SHP77 (cell line): Measurements from ENCODE around the gene CCL5.

Source experiments
- DNase-seq, 2 experiments: peaks; one replicate each; lab custom pipeline; 2025; lab: John Stamatoyannopoulos, UW

CCL5 gene

DNA sequence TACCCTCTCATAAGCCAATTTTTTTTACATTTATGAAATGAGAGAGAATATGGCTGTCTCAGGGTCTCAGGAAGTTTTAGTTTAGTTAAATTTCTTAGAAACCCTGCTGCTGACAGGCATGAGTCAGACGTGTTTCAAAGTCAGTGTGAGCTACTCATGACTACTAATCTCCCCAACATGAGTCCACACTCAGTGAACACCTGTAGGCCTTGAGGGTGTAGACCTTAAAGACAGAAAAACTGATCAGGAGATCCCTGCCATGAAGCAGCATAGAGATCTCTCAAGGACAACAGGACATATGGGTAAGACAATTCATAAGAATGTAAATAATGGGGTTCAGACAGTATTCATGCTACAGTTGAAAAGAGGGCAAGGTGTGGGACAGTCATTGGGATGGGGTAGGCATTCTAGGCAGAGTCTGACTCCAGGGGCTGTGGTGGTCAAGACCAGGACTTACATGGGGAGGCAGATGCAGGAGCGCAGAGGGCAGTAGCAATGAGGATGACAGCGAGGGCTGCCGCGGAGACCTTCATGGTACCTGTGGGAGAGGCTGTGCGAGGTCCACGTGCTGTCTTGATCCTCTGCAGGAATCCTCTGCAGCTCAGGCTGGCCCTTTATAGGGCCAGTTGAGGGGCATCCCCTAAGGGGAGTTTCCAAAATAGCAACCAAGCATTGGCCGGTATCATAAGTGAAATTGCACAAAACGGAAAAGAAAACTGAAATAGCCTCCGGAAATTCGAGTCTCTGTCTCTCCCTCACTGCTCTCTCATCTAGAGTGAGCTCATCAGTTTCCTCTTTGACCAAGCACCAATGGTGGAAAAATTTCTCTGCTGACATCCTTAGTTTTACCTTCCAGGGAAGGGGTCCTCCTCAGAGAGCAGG, at the start of gene CCL5:
Gene CCL5, minus strand, starts transcription at position 588 of the 882 bp plus-strand sequence.
- no peak for DNase-seq

- DNase-seq: no peak
These were observed 47.6 kb upstream of the CCL5 start for GRCh38 chr17:35927714-35928113.

DNA sequence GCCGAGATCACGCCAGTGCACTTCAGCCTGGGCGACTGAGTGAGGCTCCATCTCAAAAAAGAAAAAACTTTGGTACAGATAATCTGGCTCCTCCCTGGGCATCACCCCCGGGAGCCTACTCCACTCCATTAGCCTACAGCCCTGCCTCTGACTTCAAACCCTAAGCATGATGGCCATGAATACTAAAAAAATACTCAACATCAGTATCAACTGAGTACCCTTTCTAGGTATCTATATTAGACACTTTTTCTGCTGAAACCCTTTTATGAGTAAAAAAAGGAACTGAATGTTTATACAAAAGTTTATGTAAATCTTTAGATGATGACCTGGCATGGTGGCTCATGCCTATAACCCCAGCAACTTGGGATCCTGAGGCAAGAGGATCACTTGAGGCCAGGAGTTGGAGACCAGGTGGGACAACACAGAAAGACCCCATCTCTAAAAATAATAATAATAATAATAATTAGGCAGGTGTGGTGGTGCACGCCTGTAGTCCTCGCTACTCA, 43.5 kb upstream of the CCL5 start:
- DNase-seq: no peak

DNA sequence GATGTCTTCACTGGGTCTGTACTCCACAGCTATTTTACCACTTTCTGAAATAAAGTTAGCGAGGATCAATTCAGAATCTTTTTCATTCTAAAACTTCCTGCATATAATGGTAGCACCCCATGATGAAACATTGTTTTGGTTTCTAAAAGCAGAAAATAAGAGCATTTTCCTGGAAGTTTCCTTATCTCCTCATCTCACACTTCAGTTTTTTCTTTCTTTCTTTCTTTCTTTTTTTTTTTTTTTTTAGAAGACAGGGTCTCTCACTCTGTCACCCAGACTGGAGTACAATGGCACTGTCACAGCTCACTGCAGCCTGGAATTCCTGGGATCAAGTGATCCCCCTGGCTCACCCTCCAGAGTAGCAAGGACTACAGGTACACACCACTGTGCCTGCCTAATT, 40.1 kb upstream of the CCL5 start:
- DNase-seq: no peak

DNA sequence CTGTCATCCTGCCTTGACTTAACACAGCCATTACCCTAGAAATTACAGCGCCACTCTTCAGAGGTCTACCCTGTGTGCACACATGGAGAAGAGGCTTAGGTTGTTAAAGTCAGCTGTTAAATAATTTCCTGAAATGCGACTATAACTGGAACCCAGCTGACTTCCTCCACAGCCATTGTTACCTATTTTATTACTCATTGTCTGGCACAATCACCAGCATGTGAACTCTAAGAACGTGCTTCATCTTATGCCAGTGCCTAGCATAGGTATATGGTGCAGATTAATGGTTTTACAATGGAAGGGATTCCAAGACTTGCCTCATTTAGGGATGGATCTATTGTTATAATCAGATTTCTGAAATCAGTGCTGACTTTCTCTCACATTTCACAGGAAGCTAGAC, 38.5 kb upstream of the CCL5 start:
- no peak for DNase-seq

DNA sequence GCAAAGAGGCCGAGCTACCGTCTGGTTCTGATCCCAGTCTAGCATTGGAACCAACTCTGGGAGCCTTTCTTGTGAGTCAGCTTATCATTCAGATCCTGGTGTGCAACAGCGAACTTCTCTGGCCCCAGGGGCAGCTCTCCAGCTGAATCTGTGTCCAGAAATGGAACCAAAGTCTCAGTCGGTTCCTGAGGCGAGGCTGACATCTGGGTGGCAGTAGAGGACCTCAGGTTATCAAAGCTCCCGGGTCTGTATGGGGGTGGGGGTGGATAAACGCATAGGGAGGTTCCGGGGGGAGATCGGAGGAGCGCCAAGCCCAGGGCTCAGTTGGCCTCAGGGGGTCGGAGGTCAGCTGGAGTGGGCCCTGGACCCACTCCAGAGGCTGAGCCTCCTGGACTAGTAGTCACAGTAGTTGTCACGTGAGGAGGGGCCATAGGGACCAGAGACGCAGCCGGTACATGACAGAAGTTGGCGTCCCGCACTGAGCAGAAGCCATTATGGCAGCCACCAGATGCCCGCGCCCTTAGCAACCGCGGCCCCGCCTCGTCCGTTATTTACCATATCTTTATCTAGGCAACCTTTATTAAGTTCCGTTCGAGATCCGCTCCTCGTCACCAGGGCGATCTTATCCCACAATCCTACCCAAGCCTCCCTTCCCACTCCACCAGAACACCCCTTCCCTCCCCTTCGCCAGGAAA, 37.5 kb upstream of the CCL5 start:
- DNase-seq: no peak

- no peak for DNase-seq
These were observed 35.2 kb upstream of the CCL5 start for GRCh38 chr17:35915153-35915964.

DNA sequence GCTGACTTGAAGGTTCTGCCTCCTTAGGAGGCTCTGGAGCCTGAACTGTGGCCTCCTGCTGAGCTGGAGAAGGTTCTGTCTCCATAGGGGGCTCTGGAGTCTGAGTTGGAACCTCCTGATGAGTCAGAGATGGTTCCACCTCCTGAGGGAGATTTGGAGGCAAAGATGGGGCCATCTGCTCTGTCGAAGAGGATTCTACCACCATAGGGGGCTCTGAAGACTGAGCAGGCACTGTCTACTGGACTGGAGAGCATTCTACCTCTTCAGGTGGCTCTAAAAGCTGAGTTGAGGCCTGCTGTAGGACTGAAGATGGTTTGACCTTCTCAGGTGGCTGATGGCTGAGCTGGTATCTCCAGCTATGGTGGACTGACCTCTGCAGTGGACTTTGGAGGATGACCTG, 34.2 kb upstream of the CCL5 start:
- DNase-seq: no peak

GRCh38 chr17:35913609-35914008, 33.4 kb upstream of the CCL5 start:
- DNase-seq: no peak

GRCh38 chr17:35912942-35913341, 32.8 kb upstream of the CCL5 start:
- DNase-seq: no peak

DNA sequence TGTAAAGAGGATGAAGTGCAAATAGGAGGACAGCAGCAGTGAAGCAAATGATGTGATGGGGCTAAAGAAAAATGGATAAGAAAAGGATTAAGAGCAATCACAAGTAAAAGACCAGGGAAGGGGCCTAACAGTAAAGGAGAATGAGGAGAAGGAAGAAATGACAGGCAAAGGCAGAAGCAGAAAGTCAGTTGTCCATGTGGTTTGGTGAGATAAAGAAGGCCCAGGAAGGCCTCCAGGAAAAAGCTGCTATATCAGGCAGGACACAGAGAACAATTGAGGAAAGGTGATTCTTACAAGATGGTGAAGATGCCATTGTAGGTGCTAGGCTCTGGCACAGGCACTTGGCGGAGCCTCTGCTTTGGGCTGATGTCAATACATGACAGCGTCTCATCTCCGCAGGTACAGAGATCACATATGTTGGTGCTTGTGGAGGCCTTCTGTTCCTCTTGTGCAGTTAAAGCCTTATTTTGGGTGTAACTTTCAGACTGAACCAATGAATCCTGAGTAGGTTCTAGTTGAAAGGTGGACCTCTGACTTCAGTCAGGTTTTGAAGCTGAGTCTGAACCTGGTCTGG, 32.3 kb upstream of the CCL5 start:
- no peak for DNase-seq

GRCh38 chr17:35909408-35909807, 29.2 kb upstream of the CCL5 start:
- DNase-seq: no peak

DNA sequence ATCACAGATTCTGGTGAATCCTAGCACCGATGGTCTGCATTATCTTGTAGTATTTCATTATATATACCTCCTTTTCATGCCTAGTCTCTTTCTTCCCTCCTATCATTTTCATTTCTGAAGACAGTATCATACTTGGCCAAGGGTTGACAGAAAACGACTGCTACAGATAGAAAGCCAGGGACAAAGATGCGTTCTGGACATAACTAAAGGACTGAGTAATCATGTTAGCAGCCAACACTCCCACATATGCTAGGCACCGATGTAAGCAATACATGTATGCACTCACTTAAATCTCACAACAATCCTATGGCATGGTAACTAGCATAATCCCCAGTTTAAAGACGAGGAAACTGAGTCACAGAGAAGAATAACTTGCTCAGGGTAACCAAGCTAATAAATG, 27.5 kb upstream of the CCL5 start:
- no peak for DNase-seq

- no peak for DNase-seq
These were observed 26.9 kb upstream of the CCL5 start for GRCh38 chr17:35906926-35907637.

DNA sequence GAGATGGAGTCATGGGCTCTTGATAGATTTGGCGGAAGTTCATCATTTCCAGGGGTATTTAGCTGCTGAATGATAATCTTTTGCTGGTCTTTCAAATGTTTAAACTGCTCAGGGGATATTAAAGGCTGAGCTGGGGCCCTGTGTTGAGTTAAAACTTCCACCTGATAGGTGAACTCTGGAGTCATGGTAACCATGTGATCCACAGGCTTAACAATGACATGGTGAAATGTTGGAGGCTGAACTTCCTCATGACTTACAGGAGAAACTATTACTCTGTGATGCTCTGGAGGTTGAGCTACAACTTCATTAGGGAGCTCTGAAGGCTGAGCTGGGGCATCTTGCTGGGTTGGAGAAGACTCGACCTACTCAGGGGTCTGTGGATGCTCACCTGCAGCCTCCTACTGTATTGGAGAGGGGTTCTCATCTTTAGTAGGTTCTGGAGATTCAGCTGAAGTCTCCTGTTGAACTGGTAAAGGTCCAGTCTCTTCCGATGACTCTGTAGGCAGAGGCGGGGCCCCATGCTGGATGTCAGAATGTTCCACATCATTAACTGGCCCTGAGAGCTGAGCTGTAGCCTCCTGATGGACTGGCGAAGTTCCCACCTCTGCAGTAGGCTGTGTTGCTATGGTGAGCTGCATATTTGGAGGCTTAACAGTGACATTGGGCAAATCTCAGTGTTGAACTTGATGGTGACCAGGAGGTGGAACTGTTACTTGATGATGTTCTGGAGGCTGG, 26.2 kb upstream of the CCL5 start:
- no peak for DNase-seq

DNA sequence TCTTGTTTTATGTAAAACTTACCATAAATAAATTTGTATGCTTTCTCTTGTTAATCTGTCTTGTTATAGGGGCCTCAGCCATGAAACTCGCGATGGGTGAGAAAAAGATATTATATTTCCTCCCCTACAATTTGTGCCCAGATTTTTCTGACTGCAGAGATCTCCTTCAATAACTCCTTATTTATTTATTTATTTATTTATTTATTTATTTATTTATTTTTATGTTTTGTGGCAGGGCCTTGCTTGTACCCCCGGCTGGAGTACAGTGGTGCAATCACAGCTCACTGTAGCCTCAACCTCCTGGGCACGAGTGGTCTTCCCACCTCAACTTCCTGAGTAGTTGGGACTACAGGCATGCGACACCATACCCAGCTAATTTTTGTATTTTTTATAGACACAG, 23.3 kb upstream of the CCL5 start:
- no peak for DNase-seq

DNA sequence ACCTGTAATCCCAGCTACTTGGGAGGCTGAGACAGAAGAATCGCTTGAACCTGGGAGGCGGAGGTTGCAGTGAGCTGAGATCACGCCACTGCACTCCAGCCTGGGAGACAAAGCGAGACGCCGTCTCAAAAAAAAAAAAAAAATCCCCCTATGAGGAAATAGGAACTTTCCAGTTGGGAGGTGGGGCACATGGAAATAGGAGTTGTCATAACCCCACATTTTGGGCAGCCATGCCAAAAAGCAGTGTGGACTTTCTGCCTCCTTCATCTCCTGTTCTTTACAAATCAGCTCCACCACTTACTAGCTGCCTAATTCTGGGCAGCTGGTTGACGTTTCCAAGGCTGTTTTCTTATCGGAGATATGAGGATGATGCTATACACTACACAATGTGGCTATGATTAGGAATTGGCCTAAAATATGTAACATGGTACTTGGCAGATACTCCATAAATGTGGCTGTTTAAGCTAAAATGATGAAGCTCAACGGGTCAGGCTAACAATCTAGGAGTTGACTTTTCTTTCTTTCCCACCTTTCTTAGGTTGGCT, 21.5 kb upstream of the CCL5 start:
- no peak for DNase-seq

- no peak for DNase-seq
These were observed 20.7 kb upstream of the CCL5 start for GRCh38 chr17:35900708-35901480.

DNA sequence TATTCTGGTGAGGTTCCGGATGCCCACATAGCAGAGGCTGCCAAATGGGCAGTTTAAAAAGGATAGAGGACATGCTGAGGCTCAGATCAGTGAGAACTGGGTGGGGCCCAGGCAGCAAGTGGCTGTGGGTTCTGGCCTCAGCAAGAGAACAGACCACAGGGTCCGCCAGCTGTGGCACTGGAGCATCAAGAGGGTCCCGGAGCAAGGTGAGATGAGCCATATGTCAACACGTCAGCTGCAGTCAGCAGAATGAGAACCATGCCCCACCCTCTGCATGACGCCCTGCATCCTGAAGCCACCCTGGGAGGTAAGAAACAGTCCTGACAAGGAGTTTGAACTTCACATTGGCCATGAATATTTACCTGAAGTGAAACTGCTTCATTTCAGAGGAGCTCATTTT, 20.1 kb upstream of the CCL5 start:
- no peak for DNase-seq
